Osteocyte (in vitro differentiated cells): ENCODE measurements around the gene DUSP28. TPM values are rescaled to one million over a fixed set of nuclear protein-coding genes. Genes with fewer than 3 reads are reported as not detected.

Experiments
- DNase-seq: peaks from one replicate; pipeline ENCODE4 v3.0.0; 2021; ENCODE audit warnings: mixed read lengths; ENCODE audit not compliant: unreplicated experiment; ENCODE audit errors: extremely low spot score
- H3K27ac Mint-ChIP-seq: one replicate; pipeline ENCODE4 v1.8.0; 2021; ENCODE audit warnings: mild to moderate bottlenecking, mixed read lengths; ENCODE audit not compliant: unreplicated experiment
- H3K27me3 Mint-ChIP-seq: one replicate; pipeline ENCODE4 v1.8.0; 2021; ENCODE audit warnings: mixed read lengths; ENCODE audit not compliant: unreplicated experiment
- H3K36me3 Mint-ChIP-seq: one replicate; pipeline ENCODE4 v1.8.0; 2021; ENCODE audit warnings: mixed read lengths; ENCODE audit not compliant: unreplicated experiment
- H3K4me1 Mint-ChIP-seq: one replicate; pipeline ENCODE4 v1.8.0; 2021; ENCODE audit warnings: mixed read lengths; ENCODE audit not compliant: unreplicated experiment
- H3K4me3 Mint-ChIP-seq: one replicate; pipeline ENCODE4 v1.8.0; 2021; ENCODE audit warnings: mild to moderate bottlenecking, moderate library complexity, mixed read lengths; ENCODE audit not compliant: unreplicated experiment
- H3K9me3 Mint-ChIP-seq: one replicate; pipeline ENCODE4 v1.8.0; 2021; ENCODE audit warnings: mixed read lengths; ENCODE audit not compliant: unreplicated experiment
- CTCF ChIP-seq: fragments of 200-600 bp; sonication (generic); IDR thresholded peaks from 2 replicates; pipeline ENCODE4 v1.5.0; 2021; ENCODE audit warnings: antibody characterized with exemption, mild to moderate bottlenecking, moderate library complexity
- total RNA-seq: library from RNA; stranded (reverse); gene quantifications from 2 replicates; pipeline ENCODE4 v1.2.1, GENCODE V29; 2021

DUSP28 gene
- total RNA-seq, 1 donor from 2014 or later = 5.9 TPM

DNA sequence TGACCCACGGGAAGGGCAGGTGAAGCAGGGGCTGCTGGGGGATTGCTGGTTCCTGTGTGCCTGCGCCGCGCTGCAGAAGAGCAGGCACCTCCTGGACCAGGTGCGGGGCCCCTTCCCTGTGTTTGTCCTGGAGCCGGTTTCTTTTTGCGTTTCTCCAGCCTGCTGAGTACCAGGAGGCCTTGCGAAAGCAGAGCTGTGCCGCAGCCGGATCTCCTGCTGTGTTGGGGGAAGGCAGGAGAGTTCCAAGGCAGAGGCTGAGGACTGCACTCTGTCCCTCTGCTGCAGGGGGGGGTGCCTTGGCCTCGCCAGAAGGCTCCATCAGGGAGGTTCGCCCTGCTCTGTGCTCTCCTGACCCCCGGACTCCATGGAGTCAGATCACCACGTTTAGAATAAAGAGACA, 29.2 kb downstream of the DUSP28 start:
- DNase-seq = no peak
- H3K4me3 Mint-ChIP-seq = no peak overlapping the region
- H3K27me3 Mint-ChIP-seq = no peaks in the 10 kb centered on the region
- H3K36me3 Mint-ChIP-seq = no peaks in the 10 kb centered on the region
- TF ChIP-seq CTCF = no peak
- H3K27ac Mint-ChIP-seq = no peak overlapping the region
- H3K9me3 Mint-ChIP-seq = no peaks in the 10 kb centered on the region
- H3K4me1 Mint-ChIP-seq = peaks cover 32% of the 10 kb centered on the region

GRCh38 chr2:240589850-240590525, 29.8 kb downstream of the DUSP28 start:
- Mint-ChIP-seq H3K27ac (no peak overlapping the region), H3K36me3 (no peaks in the 10 kb centered on the region), H3K9me3 (no peaks in the 10 kb centered on the region), H3K4me3 (no peak overlapping the region), H3K27me3 (no peaks in the 10 kb centered on the region), H3K4me1 (peaks cover 26% of the 10 kb centered on the region)
- TF ChIP-seq CTCF = no peak
- no peak for DNase-seq

DNA sequence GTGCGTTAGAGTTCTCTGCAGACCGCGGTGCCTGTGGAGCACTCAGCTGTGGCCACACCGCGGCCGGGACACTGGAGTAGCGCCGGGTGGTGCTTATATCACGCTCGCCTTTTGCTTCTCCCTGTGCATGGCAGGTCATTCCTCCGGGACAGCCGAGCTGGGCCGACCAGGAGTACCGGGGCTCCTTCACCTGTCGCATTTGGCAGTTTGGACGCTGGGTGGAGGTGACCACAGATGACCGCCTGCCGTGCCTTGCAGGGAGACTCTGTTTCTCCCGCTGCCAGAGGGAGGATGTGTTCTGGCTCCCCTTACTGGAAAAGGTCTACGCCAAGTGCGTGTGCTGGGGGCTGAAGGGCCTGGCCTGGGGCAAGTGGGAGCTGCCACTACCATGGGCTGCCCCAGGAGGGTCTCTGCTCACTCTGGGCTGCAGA, 30.5 kb downstream of the DUSP28 start:
- Mint-ChIP-seq H3K27me3 (no peaks in the 10 kb centered on the region), H3K4me3 (no peak overlapping the region), H3K36me3 (no peaks in the 10 kb centered on the region), H3K4me1 (peaks cover 23% of the 10 kb centered on the region), H3K27ac (no peak overlapping the region), H3K9me3 (no peaks in the 10 kb centered on the region)
- TF ChIP-seq CTCF = no peak
- DNase-seq = no peak

- Mint-ChIP-seq H3K4me3 (no peak overlapping the region), H3K36me3 (no peaks in the 10 kb centered on the region), H3K4me1 (peaks cover 18% of the 10 kb centered on the region), H3K27ac (no peak overlapping the region), H3K27me3 (no peaks in the 10 kb centered on the region), H3K9me3 (no peaks in the 10 kb centered on the region)
- no peak for TF ChIP-seq CTCF
- DNase-seq = no peak
Observed at GRCh38 chr2:240591226-240591625, 31.1 kb downstream of the DUSP28 start.

- Mint-ChIP-seq H3K36me3 (no peaks in the 10 kb centered on the region), H3K27ac (no peak overlapping the region), H3K4me1 (peaks cover 18% of the 10 kb centered on the region), H3K27me3 (no peaks in the 10 kb centered on the region), H3K4me3 (no peak overlapping the region), H3K9me3 (no peaks in the 10 kb centered on the region)
- no peak for TF ChIP-seq CTCF
- DNase-seq = no peak
Observed at GRCh38 chr2:240591784-240592183, 31.6 kb downstream of the DUSP28 start.
